ENCODE results near the gene FOXN3. TPM values are rescaled to one million over a fixed set of nuclear protein-coding genes. Genes with fewer than 3 reads are reported as not detected.

Gene FOXN3
- total RNA-seq, 1 donor from 2014 or later: 122 TPM

GRCh38 chr14:89457007-89457406 is 40.0 kb upstream of the FOXN3 start:
- H3K27me3 ChIP-seq (ENCODE audit: insufficient read depth, low read length): no peaks in the 10 kb centered on the region
- H3K9ac ChIP-seq (ENCODE audit: low read length): no peak overlapping the region
- H3K4me2 ChIP-seq (ENCODE audit: low read length): no peak overlapping the region
- no peaks in the 10 kb centered on the region for H3K4me1 ChIP-seq (ENCODE audit: insufficient read depth, low read length)
- no peaks in the 10 kb centered on the region for H3K9me3 Mint-ChIP-seq (ENCODE audit: unreplicated experiment)
- H3K4me1 Mint-ChIP-seq (ENCODE audit: low read depth, unreplicated experiment): peaks cover 20% of the 10 kb centered on the region
- DNase-seq (ENCODE audit: low read depth): no peak
- H3K4me3 Mint-ChIP-seq (ENCODE audit: unreplicated experiment): no peak overlapping the region
- H3K36me3 Mint-ChIP-seq (ENCODE audit: low read depth, unreplicated experiment): peaks cover 11% of the 10 kb centered on the region
- no peak for TF ChIP-seq CTCF (IDR thresholded peaks at IDR 0.05; ENCODE audit: insufficient read depth, low read depth, low read length)
- TF ChIP-seq EZH2 (IDR thresholded peaks at IDR 0.05; ENCODE audit: insufficient read depth, low read length): no peak
- no peaks in the 10 kb centered on the region for H3K79me2 ChIP-seq (ENCODE audit: insufficient read depth, low read length)
- no peaks in the 10 kb centered on the region for H3K36me3 ChIP-seq (ENCODE audit: insufficient read depth, low read length)
- no peak overlapping the region for H2AFZ ChIP-seq (ENCODE audit: low read depth, low read length)
- H3K27me3 Mint-ChIP-seq (ENCODE audit: low read depth, unreplicated experiment): no peaks in the 10 kb centered on the region
- no peak for FAIRE-seq
- no peak overlapping the region for H3K27ac Mint-ChIP-seq (ENCODE audit: unreplicated experiment)
- no peak overlapping the region for H3K27ac ChIP-seq (ENCODE audit: low read depth, low read length)
- no peaks in the 10 kb centered on the region for H3K9me3 ChIP-seq (ENCODE audit: insufficient read depth, low read depth, low read length)
- H3K4me3 ChIP-seq (ENCODE audit: insufficient read depth, low read depth, low read length): no peak overlapping the region
- H4K20me1 ChIP-seq (ENCODE audit: insufficient read depth, low read length): peaks cover 4% of the 10 kb centered on the region

- no peaks in the 10 kb centered on the region for H3K79me2 ChIP-seq (ENCODE audit: insufficient read depth, low read length)
- H3K27me3 ChIP-seq (ENCODE audit: insufficient read depth, low read length): no peaks in the 10 kb centered on the region
- H2AFZ ChIP-seq (ENCODE audit: low read depth, low read length): no peak overlapping the region
- FAIRE-seq (no peak), DNase-seq (ENCODE audit: low read depth) (no peak)
- TF ChIP-seq CTCF (IDR thresholded peaks at IDR 0.05; ENCODE audit: insufficient read depth, low read depth, low read length) (no peak), EZH2 (IDR thresholded peaks at IDR 0.05; ENCODE audit: insufficient read depth, low read length) (no peak)
- H4K20me1 ChIP-seq (ENCODE audit: insufficient read depth, low read length): peaks cover 4% of the 10 kb centered on the region
- H3K36me3 ChIP-seq (ENCODE audit: insufficient read depth, low read length): no peaks in the 10 kb centered on the region
- H3K27ac Mint-ChIP-seq (ENCODE audit: unreplicated experiment): peak overlapping the region; percentile 83
- H3K4me1 Mint-ChIP-seq (ENCODE audit: low read depth, unreplicated experiment): peaks cover 22% of the 10 kb centered on the region
- H3K4me3 Mint-ChIP-seq (ENCODE audit: unreplicated experiment): no peak overlapping the region
- H3K27me3 Mint-ChIP-seq (ENCODE audit: low read depth, unreplicated experiment): no peaks in the 10 kb centered on the region
- no peak overlapping the region for H3K9ac ChIP-seq (ENCODE audit: low read length)
- H3K9me3 ChIP-seq (ENCODE audit: insufficient read depth, low read depth, low read length): no peaks in the 10 kb centered on the region
- H3K4me2 ChIP-seq (ENCODE audit: low read length): no peak overlapping the region
- H3K4me1 ChIP-seq (ENCODE audit: insufficient read depth, low read length): no peaks in the 10 kb centered on the region
- no peak overlapping the region for H3K4me3 ChIP-seq (ENCODE audit: insufficient read depth, low read depth, low read length)
- H3K27ac ChIP-seq (ENCODE audit: low read depth, low read length): no peak overlapping the region
- H3K36me3 Mint-ChIP-seq (ENCODE audit: low read depth, unreplicated experiment): peaks cover 15% of the 10 kb centered on the region
- no peaks in the 10 kb centered on the region for H3K9me3 Mint-ChIP-seq (ENCODE audit: unreplicated experiment)
Measured at GRCh38 chr14:89455412-89455811, 38.4 kb upstream of the FOXN3 start.

- Histone ChIP-seq H3K36me3 (ENCODE audit: insufficient read depth, low read length) (no peaks in the 10 kb centered on the region), H3K27me3 (ENCODE audit: insufficient read depth, low read length) (no peaks in the 10 kb centered on the region), H3K4me2 (ENCODE audit: low read length) (no peak overlapping the region), H3K27ac (ENCODE audit: low read depth, low read length) (no peak overlapping the region), H3K79me2 (ENCODE audit: insufficient read depth, low read length) (no peaks in the 10 kb centered on the region), H3K9me3 (ENCODE audit: insufficient read depth, low read depth, low read length) (no peaks in the 10 kb centered on the region), H3K4me3 (ENCODE audit: insufficient read depth, low read depth, low read length) (no peak overlapping the region), H2AFZ (ENCODE audit: low read depth, low read length) (no peak overlapping the region), H3K9ac (ENCODE audit: low read length) (no peak overlapping the region), H4K20me1 (ENCODE audit: insufficient read depth, low read length) (peaks cover 4% of the 10 kb centered on the region), H3K4me1 (ENCODE audit: insufficient read depth, low read length) (no peaks in the 10 kb centered on the region)
- FAIRE-seq (no peak), DNase-seq (ENCODE audit: low read depth) (no peak)
- no peak overlapping the region for H3K4me3 Mint-ChIP-seq (ENCODE audit: unreplicated experiment)
- peaks cover 22% of the 10 kb centered on the region for H3K4me1 Mint-ChIP-seq (ENCODE audit: low read depth, unreplicated experiment)
- H3K27ac Mint-ChIP-seq (ENCODE audit: unreplicated experiment): peak overlapping the region; percentile 66
- H3K27me3 Mint-ChIP-seq (ENCODE audit: low read depth, unreplicated experiment): no peaks in the 10 kb centered on the region
- peaks cover 11% of the 10 kb centered on the region for H3K36me3 Mint-ChIP-seq (ENCODE audit: low read depth, unreplicated experiment)
- no peak for TF ChIP-seq EZH2 (IDR thresholded peaks at IDR 0.05; ENCODE audit: insufficient read depth, low read length)
- TF ChIP-seq CTCF (IDR thresholded peaks at IDR 0.05; ENCODE audit: insufficient read depth, low read depth, low read length): no peak
- H3K9me3 Mint-ChIP-seq (ENCODE audit: unreplicated experiment): no peaks in the 10 kb centered on the region
Measured at GRCh38 chr14:89454996-89455395, 38.0 kb upstream of the FOXN3 start.

Measured in astrocyte (in vitro differentiated cells and primary cell).